Activated T-helper 1 cell treated with anti-CD3 and anti-CD28 coated beads, Interleukin-12 subunit alpha, Interleukin-12 subunit beta, Interleukin-2, Interleukin-4 antibody, amounts not matched to agents 30 ng/mL and 10 ng/mL and 1 ng/mL, durations not matched to agents 14 hours and 24 hours and 36 hours (primary cell): ENCODE data around the gene RNF17. TPM values are rescaled to one million over a fixed set of nuclear protein-coding genes. Genes with fewer than 3 reads are reported as not detected.
A peak's percentile ranks its signal among the peaks of the same experiment; 100 is the strongest.
"Not testable (repeated sequence)": the region's sequence is repeated elsewhere in the genome, so short reads cannot be mapped to it uniquely, and the experiment has no call there.

Source experiments
- DNase-seq: peaks from one replicate; pipeline ENCODE4 v3.0.0; 2021; ENCODE audit warnings: low spot score
- H3K27ac Mint-ChIP-seq: one replicate; pipeline ENCODE4 v1.8.0; 2021; ENCODE audit warnings: mild to moderate bottlenecking, mixed read lengths
- H3K27me3 Mint-ChIP-seq: one replicate; pipeline ENCODE4 v1.8.0; 2022; ENCODE audit warnings: mild to moderate bottlenecking, moderate library complexity, mixed read lengths; ENCODE audit not compliant: insufficient read depth
- H3K36me3 Mint-ChIP-seq: one replicate; pipeline ENCODE4 v1.8.0; 2021; ENCODE audit warnings: low read depth, mixed read lengths
- H3K4me1 Mint-ChIP-seq: one replicate; pipeline ENCODE4 v1.8.0; 2021; ENCODE audit warnings: low read depth, mixed read lengths
- H3K4me3 Mint-ChIP-seq: one replicate; pipeline ENCODE4 v1.8.0; 2021; ENCODE audit warnings: mild to moderate bottlenecking, moderate library complexity, mixed read lengths
- H3K9me3 Mint-ChIP-seq: one replicate; pipeline ENCODE4 v1.8.0; 2021; ENCODE audit warnings: mixed read lengths
- intact Hi-C: fragments of 100-400 bp; cut with micrococcal nuclease; formaldehyde crosslinking; loops from one replicate; pipeline ENCODE4 v1.15.1; 2024
- total RNA-seq: library from RNA; stranded (reverse); gene quantifications from 2 replicates; pipeline ENCODE4 v1.2.3, GENCODE V29; 2022

RNF17 gene
- total RNA-seq, 1 donor from 2014 or later: not detected

- Mint-ChIP-seq H3K4me3 (peak overlapping the region; percentile 61), H3K27me3 (peaks cover 58% of the 10 kb centered on the region), H3K4me1 (peaks cover 5% of the 10 kb centered on the region), H3K36me3 (no peaks in the 10 kb centered on the region), H3K27ac (no peak overlapping the region), H3K9me3 (no peaks in the 10 kb centered on the region)
- no peak for DNase-seq
- intact Hi-C loops: no loop called here
These were observed 15.9 kb upstream of the RNF17 start for GRCh38 chr13:24748061-24748400.

- DNase-seq: no peak
- Mint-ChIP-seq H3K36me3 (no peaks in the 10 kb centered on the region), H3K9me3 (no peaks in the 10 kb centered on the region), H3K27me3 (peaks cover 22% of the 10 kb centered on the region), H3K4me3 (no peak overlapping the region), H3K4me1 (no peaks in the 10 kb centered on the region), H3K27ac (no peak overlapping the region)
- intact Hi-C loops: no loop called here
These were observed 4.8 kb upstream of the RNF17 start for GRCh38 chr13:24759197-24759596.

- Mint-ChIP-seq H3K27me3 (peaks cover 11% of the 10 kb centered on the region), H3K4me1 (no peaks in the 10 kb centered on the region), H3K4me3 (no peak overlapping the region), H3K27ac (no peak overlapping the region), H3K36me3 (no peaks in the 10 kb centered on the region), H3K9me3 (no peaks in the 10 kb centered on the region)
- no peak for DNase-seq
- intact Hi-C loops: no loop called here
These were observed 284 bp downstream of the RNF17 start for GRCh38 chr13:24764276-24764630.

- Mint-ChIP-seq H3K27me3 (peaks cover 15% of the 10 kb centered on the region), H3K9me3 (no peaks in the 10 kb centered on the region), H3K27ac (no peak overlapping the region), H3K4me3 (no peak overlapping the region), H3K36me3 (no peaks in the 10 kb centered on the region), H3K4me1 (no peaks in the 10 kb centered on the region)
- intact Hi-C loops: no loop called here
- no peak for DNase-seq
These were observed 13.2 kb downstream of the RNF17 start for GRCh38 chr13:24777171-24777570.

- Mint-ChIP-seq H3K36me3 (no peaks in the 10 kb centered on the region), H3K27me3 (peaks cover 16% of the 10 kb centered on the region), H3K27ac (no peak overlapping the region), H3K9me3 (no peaks in the 10 kb centered on the region), H3K4me1 (no peaks in the 10 kb centered on the region), H3K4me3 (no peak overlapping the region)
- intact Hi-C loops: no loop called here
- DNase-seq: no peak
These were observed 20.4 kb downstream of the RNF17 start for GRCh38 chr13:24784319-24784718.

DNA sequence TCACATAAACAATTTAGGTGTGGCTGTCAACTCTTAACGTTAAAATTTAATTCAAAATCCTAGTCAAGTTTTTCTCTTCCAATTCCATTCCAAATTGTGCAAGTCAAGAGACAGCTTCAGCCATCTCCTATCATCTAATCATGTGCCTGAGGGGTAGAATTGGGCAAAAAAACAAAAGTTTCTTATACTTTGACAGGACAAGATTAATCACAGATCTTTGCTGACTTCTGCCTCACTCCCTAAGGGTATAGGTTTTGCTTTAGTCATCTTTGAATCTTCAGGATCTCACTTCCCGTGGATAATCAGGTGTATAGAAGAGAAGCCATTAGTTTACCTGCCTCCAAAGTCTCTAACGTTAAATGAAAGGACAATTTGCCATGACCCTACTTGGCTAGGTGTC, 24.6 kb downstream of the RNF17 start:
- intact Hi-C loops: no loop called here
- Mint-ChIP-seq H3K27ac (no peak overlapping the region), H3K9me3 (no peaks in the 10 kb centered on the region), H3K4me1 (no peaks in the 10 kb centered on the region), H3K27me3 (peaks cover 21% of the 10 kb centered on the region), H3K4me3 (no peak overlapping the region), H3K36me3 (no peaks in the 10 kb centered on the region)
- DNase-seq: no peak

GRCh38 chr13:24802074-24802473, 38.1 kb downstream of the RNF17 start:
- intact Hi-C loops: no loop called here
- Mint-ChIP-seq H3K9me3 (no peaks in the 10 kb centered on the region), H3K4me3 (no peak overlapping the region), H3K4me1 (no peaks in the 10 kb centered on the region), H3K36me3 (no peaks in the 10 kb centered on the region), H3K27ac (no peak overlapping the region), H3K27me3 (peaks cover 12% of the 10 kb centered on the region)
- no peak for DNase-seq

DNA sequence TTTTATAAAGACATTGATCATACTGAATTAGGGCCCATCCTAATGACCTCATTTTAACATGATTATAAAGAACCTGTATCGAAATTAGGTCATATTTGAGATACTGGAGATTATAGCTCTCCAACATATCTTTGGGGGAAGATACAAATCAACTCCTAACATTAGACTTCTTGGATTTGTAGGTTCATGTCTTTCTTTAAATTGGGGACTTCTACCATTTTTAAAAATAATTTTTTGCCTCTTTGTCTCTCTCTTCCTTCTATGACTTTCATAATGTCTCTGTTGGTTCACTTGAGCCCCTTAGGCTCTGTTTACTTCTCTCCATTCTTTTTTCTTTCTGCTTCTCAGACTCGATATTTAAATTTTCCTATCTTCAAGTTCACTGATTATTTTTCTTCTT, 57.2 kb downstream of the RNF17 start:
- DNase-seq: no peak
- H3K27ac Mint-ChIP-seq: no peak overlapping the region
- H3K27me3 Mint-ChIP-seq: peaks cover 16% of the 10 kb centered on the region
- intact Hi-C loops: no loop called here
- H3K36me3 Mint-ChIP-seq: no peaks in the 10 kb centered on the region
- no peaks in the 10 kb centered on the region for H3K4me1 Mint-ChIP-seq
- no peak overlapping the region for H3K4me3 Mint-ChIP-seq
- H3K9me3 Mint-ChIP-seq: peaks cover 14% of the 10 kb centered on the region

DNA sequence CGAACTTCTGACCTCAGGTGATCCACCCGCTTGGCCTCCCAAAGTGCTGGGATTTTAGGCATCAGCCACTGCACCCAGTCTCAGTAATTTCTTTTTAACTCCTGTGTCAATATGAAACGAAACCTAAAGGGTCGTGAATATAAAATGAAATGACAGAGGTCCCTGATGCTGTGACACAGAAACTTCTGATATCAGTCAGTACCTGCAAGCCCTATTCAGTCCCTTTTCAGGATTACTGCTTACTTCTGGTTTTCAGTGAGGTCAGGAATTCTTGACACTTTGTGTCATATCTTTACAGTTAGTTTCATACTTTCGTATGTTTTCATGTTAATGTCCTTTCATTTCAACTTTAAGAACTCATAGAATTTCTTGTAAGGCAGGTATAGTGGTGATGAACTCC, 58.7 kb downstream of the RNF17 start:
- Mint-ChIP-seq H3K4me3 (no peak overlapping the region), H3K4me1 (no peaks in the 10 kb centered on the region), H3K36me3 (no peaks in the 10 kb centered on the region), H3K27ac (no peak overlapping the region), H3K27me3 (peaks cover 12% of the 10 kb centered on the region), H3K9me3 (peaks cover 14% of the 10 kb centered on the region)
- no peak for DNase-seq
- intact Hi-C loops: no loop called here

- peaks cover 12% of the 10 kb centered on the region for H3K27me3 Mint-ChIP-seq
- intact Hi-C loops, DNase-seq, H3K4me3 Mint-ChIP-seq, H3K27ac Mint-ChIP-seq, H3K36me3 Mint-ChIP-seq, H3K4me1 Mint-ChIP-seq: not testable (repeated sequence)
- peaks cover 14% of the 10 kb centered on the region for H3K9me3 Mint-ChIP-seq
These were observed 59.2 kb downstream of the RNF17 start for GRCh38 chr13:24823122-24823710.

DNA sequence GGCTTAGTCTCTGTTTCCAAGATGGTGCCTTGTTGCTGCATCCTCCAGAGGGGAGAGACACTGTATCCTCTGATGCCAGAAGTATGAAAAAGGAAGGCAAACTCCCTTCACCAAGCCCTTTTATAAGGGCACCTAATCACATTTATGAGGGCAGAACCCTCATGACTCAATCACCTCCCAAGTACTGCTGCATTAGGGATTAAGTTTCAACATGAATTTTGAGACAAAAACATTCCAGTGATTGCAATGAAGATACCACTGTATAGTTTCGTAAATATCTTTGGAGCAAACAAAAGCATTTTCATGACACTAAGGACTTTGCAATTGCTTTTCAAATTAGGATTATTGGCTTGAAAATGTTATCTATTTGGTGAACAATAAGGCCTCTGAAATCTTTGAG, 63.8 kb downstream of the RNF17 start:
- Mint-ChIP-seq H3K4me1 (no peaks in the 10 kb centered on the region), H3K36me3 (no peaks in the 10 kb centered on the region), H3K27me3 (peaks cover 9% of the 10 kb centered on the region), H3K9me3 (no peaks in the 10 kb centered on the region), H3K27ac (no peak overlapping the region), H3K4me3 (no peak overlapping the region)
- DNase-seq: no peak
- intact Hi-C loops: no loop called here

DNA sequence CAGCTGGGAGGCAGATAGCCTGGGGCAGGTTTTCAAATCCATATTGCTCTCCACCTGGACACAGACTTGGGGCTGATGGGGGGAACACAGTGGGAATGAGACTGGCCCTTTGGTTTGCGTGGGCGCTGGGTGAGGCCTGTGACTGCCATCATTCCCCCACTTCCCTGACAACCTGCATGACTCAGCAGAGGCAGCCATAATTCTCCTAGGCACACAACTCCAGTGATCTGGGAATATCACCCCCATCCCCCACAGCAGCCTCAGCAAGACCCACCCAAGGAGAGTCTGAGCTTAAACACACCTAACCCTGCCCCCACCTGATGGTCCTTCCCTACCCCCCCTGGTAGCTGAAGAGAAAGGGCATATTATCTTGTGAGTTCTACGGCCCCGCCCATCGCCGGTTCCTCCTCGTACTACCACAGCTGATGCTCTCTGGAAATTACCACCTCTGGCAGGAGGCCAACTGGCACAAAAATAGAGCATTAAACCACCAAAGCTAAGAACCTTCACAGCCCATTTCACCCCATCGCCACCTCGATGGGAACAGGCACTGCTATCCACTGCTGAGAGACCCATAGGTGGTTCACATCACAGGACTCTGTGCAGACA, 71.0 kb downstream of the RNF17 start:
- Mint-ChIP-seq H3K9me3 (no peaks in the 10 kb centered on the region), H3K27me3 (peaks cover 8% of the 10 kb centered on the region), H3K4me3 (no peak overlapping the region), H3K4me1 (peaks cover 5% of the 10 kb centered on the region), H3K36me3 (no peaks in the 10 kb centered on the region), H3K27ac (no peak overlapping the region)
- DNase-seq: no peak
- intact Hi-C loops: no loop called here

GRCh38 chr13:24837528-24837927, 73.6 kb downstream of the RNF17 start:
- H3K9me3 Mint-ChIP-seq: not testable (repeated sequence)
- peaks cover 12% of the 10 kb centered on the region for H3K27me3 Mint-ChIP-seq

More at GRCh38 chr13:24837528-24837927, 73.6 kb downstream of the RNF17 start:
- H3K27ac Mint-ChIP-seq, intact Hi-C loops, H3K4me3 Mint-ChIP-seq, H3K36me3 Mint-ChIP-seq, DNase-seq, H3K4me1 Mint-ChIP-seq: not testable (repeated sequence)
